ENCODE measurements around the gene RBM22.

RBM22 gene

GRCh38 chr5:150706776-150707390, 6.0 kb upstream of the RBM22 start:
- no peaks in the 10 kb centered on the region for H3K27me3 ChIP-seq (ENCODE audit: insufficient read depth, low read depth, severe bottlenecking)
- TF ChIP-seq CTCF (IDR thresholded peaks at IDR 0.05; ENCODE audit: low read depth, low read length): no peak
- no peak overlapping the region for H3K27ac ChIP-seq
- no peak for DNase-seq
- H3K4me3 ChIP-seq (ENCODE audit: low read depth, low read length): no peak overlapping the region
- H3K36me3 ChIP-seq: peaks cover 36% of the 10 kb centered on the region
- H3K9me3 ChIP-seq (ENCODE audit: severe bottlenecking): no peaks in the 10 kb centered on the region

- no peak for TF ChIP-seq CTCF (IDR thresholded peaks at IDR 0.05; ENCODE audit: low read depth, low read length)
- Histone ChIP-seq H3K27me3 (ENCODE audit: insufficient read depth, low read depth, severe bottlenecking) (no peaks in the 10 kb centered on the region), H3K36me3 (peaks cover 19% of the 10 kb centered on the region), H3K4me3 (ENCODE audit: low read depth, low read length) (no peak overlapping the region), H3K9me3 (ENCODE audit: severe bottlenecking) (no peaks in the 10 kb centered on the region), H3K27ac (no peak overlapping the region)
- no peak for DNase-seq
Observed at GRCh38 chr5:150703762-150704161, 2.9 kb upstream of the RBM22 start.

GRCh38 chr5:150700246-150700593, 642 bp downstream of the RBM22 start:
- no peaks in the 10 kb centered on the region for H3K9me3 ChIP-seq (ENCODE audit: severe bottlenecking)
- TF ChIP-seq CTCF (IDR thresholded peaks at IDR 0.05; ENCODE audit: low read depth, low read length): no peak
- no peak for DNase-seq
- peak overlapping the region; percentile 97 for H3K27ac ChIP-seq
- H3K36me3 ChIP-seq: peaks cover 44% of the 10 kb centered on the region
- no peaks in the 10 kb centered on the region for H3K27me3 ChIP-seq (ENCODE audit: insufficient read depth, low read depth, severe bottlenecking)
- H3K4me3 ChIP-seq (ENCODE audit: low read depth, low read length): peak overlapping the region; percentile 100

- Histone ChIP-seq H3K4me3 (ENCODE audit: low read depth, low read length) (no peak overlapping the region), H3K27ac (no peak overlapping the region), H3K27me3 (ENCODE audit: insufficient read depth, low read depth, severe bottlenecking) (no peaks in the 10 kb centered on the region), H3K9me3 (ENCODE audit: severe bottlenecking) (no peaks in the 10 kb centered on the region), H3K36me3 (peaks cover 88% of the 10 kb centered on the region)
- no peak for TF ChIP-seq CTCF (IDR thresholded peaks at IDR 0.05; ENCODE audit: low read depth, low read length)
- DNase-seq: no peak
Observed at GRCh38 chr5:150694612-150695011, 6.2 kb downstream of the RBM22 start.

DNA sequence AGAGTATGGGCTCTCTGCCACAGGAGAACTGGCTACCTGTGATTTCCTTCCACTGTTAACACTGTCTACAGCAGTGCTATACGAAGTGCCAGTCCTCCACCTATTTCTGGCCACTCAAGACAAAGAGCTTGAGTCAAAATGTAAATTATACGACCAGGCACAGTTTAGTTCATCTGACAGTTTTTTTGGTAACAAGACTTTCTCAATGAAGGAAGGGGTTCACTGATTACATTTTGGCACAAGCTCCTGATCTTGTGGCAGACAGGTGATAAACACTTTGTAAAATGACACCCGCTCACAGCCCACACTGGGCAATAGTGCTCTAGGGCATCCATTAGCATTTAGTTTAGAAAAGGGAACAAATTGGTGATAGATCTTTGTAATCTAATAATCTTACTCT, 8.6 kb downstream of the RBM22 start:
- Histone ChIP-seq H3K36me3 (peaks cover 69% of the 10 kb centered on the region), H3K27me3 (ENCODE audit: insufficient read depth, low read depth, severe bottlenecking) (no peaks in the 10 kb centered on the region), H3K27ac (no peak overlapping the region), H3K9me3 (ENCODE audit: severe bottlenecking) (no peaks in the 10 kb centered on the region), H3K4me3 (ENCODE audit: low read depth, low read length) (no peak overlapping the region)
- no peak for TF ChIP-seq CTCF (IDR thresholded peaks at IDR 0.05; ENCODE audit: low read depth, low read length)
- no peak for DNase-seq

DNA sequence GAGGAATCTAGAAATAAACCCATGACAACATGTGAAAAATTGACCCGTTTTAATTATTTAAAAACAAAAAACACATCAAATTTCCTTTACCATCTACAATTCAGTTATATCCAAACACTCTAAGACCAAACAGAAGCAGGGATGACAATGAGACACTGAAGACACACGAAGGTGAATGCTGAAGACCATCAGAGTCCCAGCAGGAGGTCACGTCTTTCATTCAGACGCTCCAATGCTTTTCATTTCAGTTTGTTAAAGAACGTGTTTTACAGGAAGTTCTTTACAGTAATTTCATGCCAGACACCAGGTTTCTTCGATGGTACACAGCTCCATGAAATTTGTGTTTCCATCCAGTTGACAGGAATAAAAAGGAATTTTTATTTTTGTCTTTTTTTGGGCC, 10.1 kb downstream of the RBM22 start:
- no peak for DNase-seq
- no peak overlapping the region for H3K27ac ChIP-seq
- peaks cover 54% of the 10 kb centered on the region for H3K36me3 ChIP-seq
- no peak overlapping the region for H3K4me3 ChIP-seq (ENCODE audit: low read depth, low read length)
- no peaks in the 10 kb centered on the region for H3K9me3 ChIP-seq (ENCODE audit: severe bottlenecking)
- H3K27me3 ChIP-seq (ENCODE audit: insufficient read depth, low read depth, severe bottlenecking): no peaks in the 10 kb centered on the region
- no peak for TF ChIP-seq CTCF (IDR thresholded peaks at IDR 0.05; ENCODE audit: low read depth, low read length)

All from WERI-Rb-1 (cell line).